Ectodermal cell (in vitro differentiated cells): Measurements from ENCODE around the gene GRIP2.

Experiments
- H3K27ac ChIP-seq: 2 replicates; pipeline ENCODE4 v1.7.0; 2013; ENCODE audit warnings: mild to moderate bottlenecking, low read depth, low read length; ENCODE audit not compliant: insufficient read depth, poor library complexity, severe bottlenecking
- H3K27me3 ChIP-seq: 2 replicates; pipeline ENCODE4 v1.7.0; 2013; ENCODE audit warnings: mild to moderate bottlenecking, low read length; ENCODE audit not compliant: insufficient read depth, control insufficient read depth, poor library complexity, severe bottlenecking
- H3K36me3 ChIP-seq: one replicate; pipeline ENCODE4 v1.7.0; 2013; ENCODE audit warnings: low read length; ENCODE audit not compliant: control insufficient read depth, insufficient read depth
- H3K4me1 ChIP-seq: one replicate; pipeline ENCODE4 v1.7.0; 2013; ENCODE audit warnings: low read length; ENCODE audit not compliant: control insufficient read depth, insufficient read depth
- H3K4me3 ChIP-seq: 2 replicates; pipeline ENCODE4 v1.7.0; 2013; ENCODE audit warnings: low read depth, low read length, control low read depth; ENCODE audit not compliant: insufficient read depth
- H3K9me3 ChIP-seq: 2 replicates; pipeline ENCODE4 v1.7.0; 2013; ENCODE audit warnings: mild to moderate bottlenecking, low read length, moderate library complexity; ENCODE audit not compliant: control insufficient read depth
- WGBS, 2 experiments: methylation state at CpG; one replicate each; pipeline ENCODE4 v1.1.7; 2013; ENCODE audit warnings: missing lambda C conversion rate in 2 of 2; 5-methylcytosine and 5-hydroxymethylcytosine counted together

The GRIP2 gene

GRCh38 chr3:14497321-14497720 is 42.8 kb downstream of the GRIP2 start:
- Histone ChIP-seq H3K9me3 (peaks cover under 1% of the 10 kb centered on the region), H3K27ac (no peak overlapping the region), H3K27me3 (no peaks in the 10 kb centered on the region), H3K4me3 (no peak overlapping the region), H3K4me1 (no peaks in the 10 kb centered on the region), H3K36me3 (no peaks in the 10 kb centered on the region)
- WGBS, 2 experiments = 62 to 68% methylated on average over 10 of the region's 10 CpGs

GRCh38 chr3:14496351-14496750 is 43.8 kb downstream of the GRIP2 start:
- no peaks in the 10 kb centered on the region for H3K27me3 ChIP-seq
- WGBS, 2 experiments = 93 to 94% methylated on average over 9 of the region's 9 CpGs
- no peak overlapping the region for H3K4me3 ChIP-seq
- no peaks in the 10 kb centered on the region for H3K36me3 ChIP-seq
- H3K9me3 ChIP-seq = no peaks in the 10 kb centered on the region
- H3K4me1 ChIP-seq = no peaks in the 10 kb centered on the region
- no peak overlapping the region for H3K27ac ChIP-seq

- no peaks in the 10 kb centered on the region for H3K27me3 ChIP-seq
- H3K4me3 ChIP-seq = no peak overlapping the region
- no peaks in the 10 kb centered on the region for H3K4me1 ChIP-seq
- no peaks in the 10 kb centered on the region for H3K36me3 ChIP-seq
- H3K9me3 ChIP-seq = no peaks in the 10 kb centered on the region
- 81 to 89% methylated on average over 5 of the region's 5 CpGs for WGBS, 2 experiments
- H3K27ac ChIP-seq = no peak overlapping the region
These were observed 45.2 kb downstream of the GRIP2 start for GRCh38 chr3:14494973-14495300.

- Histone ChIP-seq H3K27me3 (no peaks in the 10 kb centered on the region), H3K4me3 (no peak overlapping the region), H3K4me1 (no peaks in the 10 kb centered on the region), H3K9me3 (no peaks in the 10 kb centered on the region), H3K36me3 (no peaks in the 10 kb centered on the region), H3K27ac (no peak overlapping the region)
- 92 to 94% methylated on average over 17 of the region's 17 CpGs for WGBS, 2 experiments
These were observed 45.7 kb downstream of the GRIP2 start for GRCh38 chr3:14494279-14494972.

- no peaks in the 10 kb centered on the region for H3K4me1 ChIP-seq
- H3K4me3 ChIP-seq = no peak overlapping the region
- 94% methylated on average over 31 of the region's 31 CpGs for whole genome bisulfite sequencing, 2 experiments
- no peak overlapping the region for H3K27ac ChIP-seq
- H3K27me3 ChIP-seq = no peaks in the 10 kb centered on the region
- no peaks in the 10 kb centered on the region for H3K36me3 ChIP-seq
- H3K9me3 ChIP-seq = no peaks in the 10 kb centered on the region
These were observed 46.9 kb downstream of the GRIP2 start for GRCh38 chr3:14492948-14493881.

GRCh38 chr3:14491396-14492190 is 48.5 kb downstream of the GRIP2 start:
- Histone ChIP-seq H3K4me3 (no peak overlapping the region), H3K27me3 (no peaks in the 10 kb centered on the region), H3K27ac (no peak overlapping the region), H3K9me3 (no peaks in the 10 kb centered on the region), H3K36me3 (no peaks in the 10 kb centered on the region), H3K4me1 (no peaks in the 10 kb centered on the region)
- WGBS, 2 experiments = 92 to 93% methylated on average over 17 of the region's 17 CpGs

GRCh38 chr3:14490831-14491230 is 49.3 kb downstream of the GRIP2 start:
- WGBS, 2 experiments = 98% methylated on average over 2 of the region's 2 CpGs
- H3K27ac ChIP-seq = no peak overlapping the region
- no peaks in the 10 kb centered on the region for H3K9me3 ChIP-seq
- H3K4me3 ChIP-seq = no peak overlapping the region
- H3K4me1 ChIP-seq = no peaks in the 10 kb centered on the region
- no peaks in the 10 kb centered on the region for H3K36me3 ChIP-seq
- H3K27me3 ChIP-seq = no peaks in the 10 kb centered on the region

GRCh38 chr3:14490255-14490654 is 49.9 kb downstream of the GRIP2 start:
- 89% methylated on average over 4 of the region's 4 CpGs for WGBS, 2 experiments
- Histone ChIP-seq H3K4me3 (no peak overlapping the region), H3K27ac (no peak overlapping the region)

GRCh38 chr3:14489641-14490040 is 50.5 kb downstream of the GRIP2 start:
- Histone ChIP-seq H3K27ac (no peak overlapping the region), H3K36me3 (peaks cover 9% of the 10 kb centered on the region), H3K4me3 (no peak overlapping the region), H3K9me3 (no peaks in the 10 kb centered on the region), H3K4me1 (no peaks in the 10 kb centered on the region), H3K27me3 (no peaks in the 10 kb centered on the region)
- WGBS, 2 experiments = 83 to 88% methylated on average over 6 to 7 of the region's 7 CpGs

More at GRCh38 chr3:14490255-14490654, 49.9 kb downstream of the GRIP2 start:
- peaks cover 5% of the 10 kb centered on the region for H3K36me3 ChIP-seq
- H3K27me3 ChIP-seq = no peaks in the 10 kb centered on the region
- H3K9me3 ChIP-seq = no peaks in the 10 kb centered on the region
- no peaks in the 10 kb centered on the region for H3K4me1 ChIP-seq
